ENCODE results near the gene PPP4R2. TPM values are rescaled to one million over a fixed set of nuclear protein-coding genes. Genes with fewer than 3 reads are reported as not detected.

The PPP4R2 gene
- total RNA-seq, 1 donor from 2014 or later: 82.1 TPM

- DNase-seq (ENCODE audit: low spot score): no peak
Observed at GRCh38 chr3:73108750-73109149, 112.1 kb downstream of the PPP4R2 start.

GRCh38 chr3:73110530-73110929 is 113.9 kb downstream of the PPP4R2 start:
- DNase-seq (ENCODE audit: low spot score): no peak

GRCh38 chr3:73114711-73115110 is 118.1 kb downstream of the PPP4R2 start:
- no peak for DNase-seq (ENCODE audit: low spot score)

- no peak for DNase-seq (ENCODE audit: low spot score)
Observed at GRCh38 chr3:73115806-73116205, 119.2 kb downstream of the PPP4R2 start.

Other genes starting within 250 kb of the PPP4R2 start
- 16.9 TPM for gene SHQ1, start 148.4 kb upstream of the PPP4R2 start, total RNA-seq
- 8.4 TPM for gene GXYLT2, start 108.8 kb upstream of the PPP4R2 start, total RNA-seq
- 5.0 TPM for gene EBLN2, start 64.8 kb downstream of the PPP4R2 start, total RNA-seq

Measured in mesenteric fat pad (tissue), 1 donor.